Colonic mucosa (tissue), 4 donors: Measurements from ENCODE around the gene SF3A2. TPM values are rescaled to one million over a fixed set of nuclear protein-coding genes. Genes with fewer than 3 reads are reported as not detected.

Experiments used
- DNase-seq: peaks from one replicate; pipeline ENCODE4 v3.0.0-alpha.2; 2020
- H3K27ac ChIP-seq: fragments of 200-600 bp; one replicate; pipeline ENCODE4 v1.8.0; 2021
- H3K27me3 ChIP-seq: fragments of 200-600 bp; one replicate; pipeline ENCODE4 v1.8.0; 2021
- H3K36me3 ChIP-seq: fragments of 200-600 bp; one replicate; pipeline ENCODE4 v1.8.0; 2021
- H3K4me1 ChIP-seq: fragments of 200-600 bp; one replicate; pipeline ENCODE4 v1.8.0; 2021; ENCODE audit warnings: mild to moderate bottlenecking
- H3K4me3 ChIP-seq: fragments of 200-600 bp; one replicate; pipeline ENCODE4 v1.8.0; 2021
- H3K9ac ChIP-seq, 2 donors: one replicate each; pipeline ENCODE4 v1.7.0; 2013; ENCODE audit warnings: control low read depth in 2 of 2, low read depth in 2 of 2, low read length in 2 of 2
- H3K9me3 ChIP-seq: fragments of 200-600 bp; one replicate; pipeline ENCODE4 v1.8.0; 2021
- CTCF ChIP-seq: fragments of 200-600 bp; IDR thresholded peaks from one replicate; pipeline ENCODE4 v1.8.0; 2022; ENCODE audit warnings: antibody characterized with exemption, mild to moderate bottlenecking
- intact Hi-C: fragments of 100-400 bp; cut with DNase I; formaldehyde crosslinking; loops from one replicate; pipeline ENCODE4 v1.14.1; 2022
- total RNA-seq, 2 donors: library from RNA; stranded (reverse); fragmentation: NEBNext Ultra II Directional in 1 of 2; extraction: Animal tissue kit (Norgen Biotek cat#: 25700) in 1 of 2; gene quantifications; one replicate each; pipeline ENCODE4 v1.2.1, GENCODE V29; 2021
- donor health status: healthy.
- donor health status: DM: no; HTN: no; CAD: no.
- donor health status: DM: no; HTN: no; CAD: no.

The SF3A2 gene
- total RNA-seq, 2 donors from 2014 or later, result 60.9 to 99.8 TPM

- Histone ChIP-seq H3K4me1 (peaks cover 38% of the 10 kb centered on the region), H3K4me3 (peak overlapping the region; percentile 98), H3K9me3 (no peaks in the 10 kb centered on the region), H3K9ac (peak overlapping the region; percentile 95 to 100), H3K36me3 (no peaks in the 10 kb centered on the region), H3K27ac (peak overlapping the region; percentile 99), H3K27me3 (no peaks in the 10 kb centered on the region)
- DNase-seq, result peak; percentile 61
- intact Hi-C loops, result loop anchor here (5.0 kb wide), 1 partner anchor 33 kb away; the partner anchor contains the start of genes PLEKHJ1 and SF3A2
- no peak for TF ChIP-seq CTCF
Observed at GRCh38 chr19:2270157-2270422, 33.5 kb downstream of the SF3A2 start.

DNA sequence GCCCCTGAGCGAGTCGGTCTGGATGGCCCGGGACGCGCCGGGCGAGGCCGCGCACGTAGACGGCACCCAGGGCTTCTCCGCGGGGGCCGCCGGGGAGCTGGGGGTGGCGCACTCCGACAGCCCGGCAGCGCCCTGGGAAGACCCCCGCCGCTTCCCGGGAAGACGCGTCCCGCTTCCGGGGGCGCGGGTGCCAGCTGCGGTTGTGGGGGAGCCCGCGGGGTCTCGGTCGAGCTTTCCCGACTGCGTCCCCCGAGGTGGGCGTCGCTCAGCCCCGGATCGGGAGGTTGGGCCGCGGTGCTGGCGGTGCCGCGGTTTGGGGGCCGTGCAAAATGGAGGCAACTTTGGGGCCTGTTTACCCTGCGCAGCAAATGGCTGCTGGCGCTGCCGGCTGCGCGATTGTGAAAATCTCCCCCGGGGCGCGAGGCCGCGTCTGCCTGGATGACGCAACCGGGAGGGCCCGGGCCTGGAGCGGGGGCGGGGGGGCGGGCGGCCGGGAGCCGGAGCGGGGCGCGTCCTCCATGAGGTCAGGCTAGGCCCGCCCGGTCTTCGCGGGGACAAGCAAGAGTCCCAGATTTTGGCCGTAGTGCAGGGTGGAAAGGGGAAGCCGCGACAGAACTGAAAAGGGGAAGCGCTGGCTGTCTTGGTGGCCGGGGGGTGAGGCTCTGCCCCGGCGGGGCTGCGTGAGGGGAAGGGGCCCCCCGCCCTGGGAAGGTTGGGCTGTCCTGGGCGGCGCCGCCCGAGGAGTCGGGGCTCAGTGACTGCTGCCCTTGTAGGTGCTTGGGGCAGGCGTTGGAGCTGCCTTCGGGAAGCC is 34.0 kb downstream of the SF3A2 start:
- Histone ChIP-seq H3K9me3 (no peaks in the 10 kb centered on the region), H3K9ac (peak overlapping the region; percentile 95 to 100), H3K4me1 (peaks cover 44% of the 10 kb centered on the region), H3K4me3 (peak overlapping the region; percentile 98), H3K27ac (peak overlapping the region; percentile 99), H3K36me3 (no peaks in the 10 kb centered on the region), H3K27me3 (no peaks in the 10 kb centered on the region)
- intact Hi-C loops, result loop anchor here (5.0 kb wide), 1 partner anchor 33 kb away; the partner anchor contains the start of genes PLEKHJ1 and SF3A2
- no peak for TF ChIP-seq CTCF
- peak; percentile 77 for DNase-seq

DNA sequence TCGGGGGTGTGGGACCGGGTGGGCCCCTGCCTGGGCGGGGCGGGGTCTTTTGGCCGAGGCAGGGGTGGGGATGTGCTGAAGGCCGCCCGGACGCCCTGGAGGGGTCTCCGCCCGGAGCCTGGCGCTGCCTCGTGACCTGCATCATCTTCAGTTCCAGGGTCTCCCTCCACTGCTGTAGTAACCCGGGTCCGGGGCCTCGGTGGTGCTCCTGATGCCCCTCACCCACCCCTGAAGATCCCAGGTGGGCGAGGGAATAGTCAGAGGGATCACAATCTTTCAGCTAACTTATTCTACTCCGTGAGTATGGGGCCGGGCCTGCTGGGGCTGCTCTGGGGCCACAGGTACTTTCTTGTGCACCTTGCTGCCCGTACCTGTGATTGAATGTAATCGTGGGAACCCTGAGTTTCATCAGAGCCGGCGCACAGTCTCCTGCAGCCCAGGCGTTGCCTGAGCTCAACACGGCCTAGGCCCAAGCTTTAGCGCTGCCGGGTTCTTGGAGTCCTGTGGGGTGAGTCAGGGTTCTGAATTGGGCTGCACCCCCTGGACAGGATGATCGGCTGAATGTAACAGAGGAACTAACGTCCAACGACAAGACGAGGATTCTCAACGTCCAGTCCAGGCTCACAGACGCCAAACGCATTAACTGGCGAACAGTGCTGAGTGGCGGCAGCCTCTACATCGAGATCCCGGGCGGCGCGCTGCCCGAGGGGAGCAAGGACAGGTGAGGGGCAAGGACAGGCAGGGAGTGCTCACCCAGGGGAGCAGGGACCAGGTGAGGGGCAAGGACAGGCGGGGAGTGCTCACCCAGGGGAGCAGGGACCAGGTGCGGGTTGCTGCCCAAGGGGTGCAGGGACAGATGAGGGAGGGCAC is 34.8 kb downstream of the SF3A2 start:
- Histone ChIP-seq H3K4me1 (peaks cover 39% of the 10 kb centered on the region), H3K36me3 (no peaks in the 10 kb centered on the region), H3K27me3 (no peaks in the 10 kb centered on the region), H3K4me3 (peak overlapping the region; percentile 98), H3K27ac (peak overlapping the region; percentile 99), H3K9ac (peak overlapping the region; percentile 85 to 95), H3K9me3 (no peaks in the 10 kb centered on the region)
- no peak for DNase-seq
- intact Hi-C loops, result loop anchor here (2.0 to 5.0 kb wide), 2 partner anchors 34 to 115 kb away; partner anchors contain the start of genes PLEKHJ1 and SF3A2
- no peak for TF ChIP-seq CTCF

DNA sequence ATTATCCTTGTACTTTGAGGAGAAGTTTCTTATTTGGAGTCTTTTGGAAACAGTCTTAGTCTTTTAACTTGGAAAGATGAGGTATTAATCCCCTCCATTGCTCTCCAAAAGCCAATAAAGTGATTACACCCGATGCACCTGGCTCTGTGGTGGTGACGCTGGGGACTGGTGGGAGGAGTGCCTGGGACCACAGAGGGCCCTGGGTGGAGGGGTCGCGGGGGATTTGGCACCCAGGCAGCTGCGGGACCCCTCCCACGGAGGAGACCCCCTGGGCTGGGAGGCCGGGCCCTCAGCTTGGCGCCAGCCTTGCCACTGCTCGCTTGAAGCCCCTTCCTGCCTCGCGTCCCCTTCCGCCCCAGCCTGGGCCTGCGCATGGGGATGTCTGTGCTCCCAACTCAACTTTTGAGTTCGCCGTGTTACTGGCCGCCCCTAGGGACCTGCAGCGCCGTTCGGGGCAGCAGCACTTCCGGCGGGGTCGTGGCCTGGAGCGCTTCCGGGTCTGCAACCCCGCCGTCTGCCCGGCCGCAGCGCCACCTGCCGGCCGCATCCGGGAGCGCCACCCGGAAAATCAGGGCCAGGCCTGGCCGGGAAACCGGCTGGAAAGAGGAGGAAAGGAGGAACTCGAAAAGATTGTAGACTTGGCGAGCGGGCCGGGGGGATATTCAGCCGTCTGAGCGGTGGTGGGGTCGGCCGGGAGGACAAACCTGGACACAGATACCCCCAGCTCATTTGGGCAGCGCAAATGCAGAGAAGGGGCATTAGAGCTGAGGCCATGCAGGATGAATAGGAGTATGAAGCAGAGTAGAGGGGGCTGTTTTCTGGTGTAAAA is 36.9 kb downstream of the SF3A2 start:
- Histone ChIP-seq H3K4me3 (peak overlapping the region; percentile 8), H3K4me1 (peaks cover 38% of the 10 kb centered on the region), H3K27ac (peak overlapping the region; percentile 79), H3K27me3 (no peaks in the 10 kb centered on the region), H3K36me3 (no peaks in the 10 kb centered on the region), H3K9me3 (no peaks in the 10 kb centered on the region), H3K9ac (peak overlapping the region; percentile 51 to 66)
- DNase-seq, result peak; percentile 82
- intact Hi-C loops, result loop anchor here (2.0 to 5.0 kb wide), 3 partner anchors 36 to 117 kb away; partner anchors contain the start of genes PLEKHJ1 and SF3A2
- TF ChIP-seq CTCF, result peak; percentile 98
